Activated B cell treated with CpG ODN at 0.5 μM for 24 hours (primary cell): ENCODE data around the gene MB21D2. TPM values are rescaled to one million over a fixed set of nuclear protein-coding genes. Genes with fewer than 3 reads are reported as not detected.
"Not testable (repeated sequence)": the region's sequence is repeated elsewhere in the genome, so short reads cannot be mapped to it uniquely, and the experiment has no call there.

Experiments used
- ATAC-seq: fragments of 200-7000 bp; cut with Tn5 transposase; one replicate; pipeline ENCODE4 v1.10.0; 2021; ENCODE audit warnings: low read depth, mild to moderate bottlenecking, moderate library complexity
- CTCF ChIA-PET: fragments of 350-600 bp; sonication (Branson Sonifier 250); formaldehyde crosslinking; loops from one replicate; lab custom pipeline; 2021; ENCODE audit warnings: antibody characterized with exemption; lab: Charles Lee
- POLR2A ChIA-PET: fragments of 350-600 bp; sonication (Branson Sonifier 250); formaldehyde crosslinking; loops from one replicate; lab custom pipeline; 2021; ENCODE audit warnings: antibody characterized with exemption; lab: Charles Lee
- DNase-seq: peaks from one replicate; pipeline ENCODE4 v3.0.0; 2022
- H3K27ac Mint-ChIP-seq: one replicate; pipeline ENCODE4 v1.8.0; 2020; ENCODE audit warnings: mixed read lengths
- H3K27me3 Mint-ChIP-seq: one replicate; pipeline ENCODE4 v1.8.0; 2021; ENCODE audit warnings: mixed read lengths
- H3K36me3 Mint-ChIP-seq: one replicate; pipeline ENCODE4 v1.8.0; 2021; ENCODE audit warnings: low read depth, mixed read lengths
- H3K4me1 Mint-ChIP-seq: one replicate; pipeline ENCODE4 v1.8.0; 2021; ENCODE audit warnings: mixed read lengths
- H3K4me3 Mint-ChIP-seq: one replicate; pipeline ENCODE4 v1.8.0; 2020; ENCODE audit warnings: mild to moderate bottlenecking, mixed read lengths
- H3K9me3 Mint-ChIP-seq: one replicate; pipeline ENCODE4 v1.8.0; 2020; ENCODE audit warnings: mixed read lengths
- CTCF ChIP-seq: fragments of 200-600 bp; IDR thresholded peaks from one replicate; pipeline ENCODE4 v1.8.0; 2022; ENCODE audit warnings: antibody characterized with exemption, mild to moderate bottlenecking
- intact Hi-C: fragments of 100-400 bp; cut with micrococcal nuclease; formaldehyde crosslinking; loops from one replicate; pipeline ENCODE4 v1.15.1; 2024
- total RNA-seq: library from RNA; stranded (reverse); gene quantifications from 2 replicates; pipeline ENCODE4 v1.2.3, GENCODE V29; 2022

Gene MB21D2
- total RNA-seq, 1 donor from 2014 or later = 0.09 TPM

- Mint-ChIP-seq H3K27ac (no peak overlapping the region), H3K4me3 (no peak overlapping the region), H3K27me3 (peaks cover 1% of the 10 kb centered on the region), H3K9me3 (peaks cover 7% of the 10 kb centered on the region), H3K4me1 (no peaks in the 10 kb centered on the region), H3K36me3 (no peaks in the 10 kb centered on the region)
- ChIA-PET POLR2A (no interaction called here), CTCF (no interaction called here)
- ATAC-seq (no peak), DNase-seq (no peak)
- TF ChIP-seq CTCF = no peak
- intact Hi-C loops = no loop called here
Measured at GRCh38 chr3:192778508-192778907, 139.1 kb downstream of the MB21D2 start.

GRCh38 chr3:192774341-192774740 is 143.3 kb downstream of the MB21D2 start:
- intact Hi-C loops, H3K36me3 Mint-ChIP-seq, H3K27me3 Mint-ChIP-seq, ATAC-seq, CTCF ChIA-PET, H3K9me3 Mint-ChIP-seq, DNase-seq, H3K27ac Mint-ChIP-seq, POLR2A ChIA-PET, H3K4me1 Mint-ChIP-seq, H3K4me3 Mint-ChIP-seq: not testable (repeated sequence)

DNA sequence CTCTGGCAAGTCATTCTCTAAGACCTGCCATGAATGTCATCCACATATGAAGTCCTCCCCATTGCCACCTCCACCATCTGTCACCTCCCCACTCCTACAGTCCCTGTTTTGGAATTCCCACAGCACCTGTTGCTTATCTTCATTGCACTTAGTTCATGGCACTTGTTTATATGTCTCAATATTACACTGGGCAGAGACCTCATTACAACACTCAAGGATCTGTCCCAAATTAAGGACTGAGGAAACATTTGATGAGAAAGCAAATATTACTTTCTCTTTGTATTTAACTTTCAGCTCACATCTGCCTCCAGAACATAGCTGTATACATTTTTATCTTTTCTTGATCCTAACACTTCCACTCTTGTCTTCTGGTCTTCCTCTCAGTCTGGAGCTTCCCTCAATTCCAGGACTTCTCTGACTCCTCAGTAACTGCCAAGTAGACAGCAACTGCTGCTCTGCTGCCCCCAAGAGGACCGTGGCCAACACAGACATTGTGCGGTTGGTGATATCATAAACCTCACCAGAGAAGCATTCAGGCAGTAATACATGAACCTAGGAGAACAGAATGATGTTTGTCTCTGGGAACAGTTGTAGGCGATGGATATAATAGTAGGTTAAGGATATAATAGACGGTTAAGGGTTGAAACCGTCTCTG is 145.3 kb downstream of the MB21D2 start:
- Mint-ChIP-seq H3K36me3 (no peaks in the 10 kb centered on the region), H3K27me3 (no peaks in the 10 kb centered on the region), H3K27ac (no peak overlapping the region), H3K4me1 (no peaks in the 10 kb centered on the region), H3K9me3 (peaks cover 7% of the 10 kb centered on the region), H3K4me3 (no peak overlapping the region)
- intact Hi-C loops = no loop called here
- no peak for TF ChIP-seq CTCF
- no peak for DNase-seq
- ATAC-seq = no peak
- POLR2A ChIA-PET = no interaction called here
- CTCF ChIA-PET = no interaction called here

DNA sequence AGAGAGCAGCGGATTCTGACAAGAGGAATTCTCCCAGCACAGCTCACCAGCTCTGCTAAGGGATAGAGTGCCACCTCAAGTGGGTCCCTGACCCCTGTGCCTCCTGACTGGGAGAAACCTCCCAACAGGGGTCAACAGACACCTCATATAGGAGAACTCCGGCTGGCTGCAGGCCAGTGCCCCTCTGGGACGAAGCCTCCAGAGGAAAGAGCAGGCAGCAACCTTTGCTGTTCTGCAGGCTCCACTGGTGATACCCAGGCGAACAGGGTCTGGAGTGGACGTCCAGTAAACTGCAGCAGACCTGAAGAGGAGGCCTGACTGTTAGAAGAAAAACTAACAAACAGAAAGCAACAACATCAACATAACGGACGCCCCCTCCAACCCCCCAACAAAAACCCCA is 159.0 kb downstream of the MB21D2 start:
- no peak for TF ChIP-seq CTCF
- Mint-ChIP-seq H3K27ac (no peak overlapping the region), H3K27me3 (peaks cover 2% of the 10 kb centered on the region), H3K4me1 (no peaks in the 10 kb centered on the region), H3K9me3 (peaks cover 3% of the 10 kb centered on the region), H3K36me3 (no peaks in the 10 kb centered on the region), H3K4me3 (no peak overlapping the region)
- POLR2A ChIA-PET = no interaction called here
- intact Hi-C loops = no loop called here
- CTCF ChIA-PET = no interaction called here
- DNase-seq (no peak), ATAC-seq (no peak)

GRCh38 chr3:192751148-192751547 is 166.5 kb downstream of the MB21D2 start:
- Mint-ChIP-seq H3K9me3 (no peaks in the 10 kb centered on the region), H3K27me3 (peaks cover 2% of the 10 kb centered on the region), H3K4me3 (no peak overlapping the region), H3K36me3 (no peaks in the 10 kb centered on the region), H3K4me1 (no peaks in the 10 kb centered on the region), H3K27ac (no peak overlapping the region)
- ChIA-PET CTCF (no interaction called here), POLR2A (no interaction called here)
- ATAC-seq = no peak
- TF ChIP-seq CTCF = no peak
- no peak for DNase-seq
- intact Hi-C loops = no loop called here

DNA sequence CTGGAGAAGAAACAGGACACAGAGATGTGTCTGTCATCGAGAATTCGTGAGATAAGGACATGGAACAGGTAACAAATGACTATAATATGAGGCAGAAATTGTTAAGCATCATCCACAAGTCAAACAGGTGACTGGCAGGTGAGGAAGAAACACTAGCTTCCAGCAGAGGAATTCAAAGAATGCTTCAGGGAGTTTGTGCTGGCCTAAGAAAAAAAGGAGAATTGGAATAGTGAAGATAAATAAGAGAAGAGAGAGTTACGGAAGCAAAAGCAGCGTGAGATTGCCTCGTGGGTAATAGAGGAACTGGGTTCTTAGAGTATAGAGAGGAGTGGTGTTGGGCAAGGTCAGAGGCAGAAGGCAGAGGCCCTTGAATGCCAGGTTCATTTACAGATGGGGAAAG is 167.5 kb downstream of the MB21D2 start:
- H3K36me3 Mint-ChIP-seq = no peaks in the 10 kb centered on the region
- ChIA-PET POLR2A (no interaction called here), CTCF (no interaction called here)
- no peak for TF ChIP-seq CTCF
- no peaks in the 10 kb centered on the region for H3K9me3 Mint-ChIP-seq
- peaks cover 2% of the 10 kb centered on the region for H3K27me3 Mint-ChIP-seq
- ATAC-seq (no peak), DNase-seq (no peak)
- intact Hi-C loops = no loop called here
- H3K4me1 Mint-ChIP-seq = no peaks in the 10 kb centered on the region
- no peak overlapping the region for H3K4me3 Mint-ChIP-seq
- H3K27ac Mint-ChIP-seq = no peak overlapping the region
